T47D (cell line): ENCODE data around the gene CES4A.
A peak's percentile ranks its signal among the peaks of the same experiment; 100 is the strongest.

Experiments
- DNase-seq, 2 experiments: peaks; one replicate each; pipeline versions ENCODE4 v3.0.0 to v3.0.0-alpha.2; 2011 to 2012; ENCODE audit warnings: low read depth in 1 of 2, low spot score in 1 of 2
- JUND ChIP-seq: IDR thresholded peaks from 2 replicates; pipeline ENCODE4 v1.6.1; 2012; ENCODE audit warnings: low read depth
- in situ Hi-C: cut with HindIII; loops from 2 replicates; pipeline ENCODE4 v1.10.0; 2016; ENCODE audit warnings: low sequenced_read_pairs, low pct_unique_long_range_greater_than_20kb

The CES4A gene

DNA sequence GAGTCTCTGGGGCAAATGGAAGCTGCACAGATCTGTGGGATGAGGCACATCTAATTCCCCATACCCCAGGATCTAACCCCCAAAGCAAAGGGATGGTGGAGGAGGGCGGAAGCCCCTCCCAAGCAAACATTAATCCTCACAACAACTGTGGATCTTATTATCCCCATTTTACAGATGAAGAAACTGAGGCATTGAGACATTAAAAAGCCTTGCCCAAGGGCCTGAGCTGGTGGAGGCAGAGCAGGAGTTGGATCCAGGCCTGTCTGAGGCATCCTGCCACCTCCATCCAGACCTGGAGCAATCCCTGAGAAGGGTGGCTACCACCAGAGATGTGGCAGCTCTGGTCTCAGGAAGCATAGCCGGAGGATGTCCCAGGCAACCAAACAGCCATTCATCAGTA is 22.9 kb downstream of the CES4A start:
- DNase-seq, result no peak
- in situ Hi-C loops, result no loop called here
- no peak for TF ChIP-seq JUND

- in situ Hi-C loops, result no loop called here
- DNase-seq, result no peak
- no peak for TF ChIP-seq JUND
Measured at GRCh38 chr16:67013233-67013822, 24.9 kb downstream of the CES4A start.

- in situ Hi-C loops, result no loop called here
- no peak for TF ChIP-seq JUND
- DNase-seq, result peak; percentile 33 to 52
Measured at GRCh38 chr16:67013823-67014633, 25.6 kb downstream of the CES4A start.

DNA sequence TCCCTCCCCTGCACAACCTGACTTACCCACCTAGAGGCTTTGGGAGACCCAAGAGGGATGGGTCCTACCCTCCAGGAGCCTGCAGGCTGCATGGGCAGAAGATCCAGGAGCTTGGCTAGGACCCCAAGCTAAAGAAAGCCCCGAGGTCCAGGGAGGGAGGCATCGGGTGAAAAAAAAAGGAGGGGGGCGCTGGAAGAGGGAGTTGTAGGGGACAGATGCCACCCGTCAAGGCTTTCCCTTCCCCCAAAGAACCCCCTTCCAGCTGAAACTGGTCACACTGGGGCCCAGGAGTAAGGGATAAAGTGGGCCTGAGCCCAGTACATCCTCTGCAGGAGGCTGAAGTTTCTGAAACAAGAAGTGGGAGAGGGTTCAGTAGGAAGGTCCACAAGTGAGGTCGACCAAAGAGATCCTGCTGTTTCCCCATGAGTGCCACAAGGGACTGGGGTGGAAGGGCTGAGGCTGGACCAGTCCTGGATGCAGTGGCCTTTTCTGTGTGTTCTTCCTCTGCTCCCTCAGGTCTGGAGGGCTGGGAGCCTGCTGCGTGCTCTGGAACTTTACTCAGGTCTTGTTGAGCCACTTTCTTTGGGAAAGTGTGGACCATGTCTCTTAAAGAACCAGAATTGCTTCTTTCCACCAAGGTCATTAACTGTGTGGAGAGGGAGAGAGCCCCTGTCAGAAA is 26.4 kb downstream of the CES4A start:
- TF ChIP-seq JUND, result no peak
- in situ Hi-C loops, result no loop called here
- no peak for DNase-seq

- TF ChIP-seq JUND, result no peak
- in situ Hi-C loops, result no loop called here
- peak in 1 of 2 experiments; percentile 52 for DNase-seq
Measured at GRCh38 chr16:67015313-67015731, 26.9 kb downstream of the CES4A start.

DNA sequence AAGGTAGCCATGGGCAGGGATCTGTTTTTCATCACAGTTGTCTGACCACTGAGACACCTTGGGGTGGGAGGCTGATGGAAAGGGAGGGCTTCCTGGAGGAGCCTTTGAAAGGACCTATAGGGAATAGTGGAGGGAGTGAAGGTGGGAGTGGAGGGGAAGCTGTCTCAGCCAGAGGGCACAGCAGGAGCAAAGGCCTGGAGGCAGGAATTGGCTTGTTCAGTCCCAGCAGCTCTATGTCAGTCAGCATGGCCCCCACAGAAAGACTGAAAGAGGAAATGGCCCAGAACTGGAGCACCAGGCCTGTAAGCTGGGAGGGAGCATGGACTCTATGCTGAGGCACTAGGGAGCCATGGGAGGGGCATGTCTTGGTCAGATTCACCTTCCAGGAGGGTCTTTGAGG is 27.8 kb downstream of the CES4A start:
- no peak for TF ChIP-seq JUND
- in situ Hi-C loops, result no loop called here

DNA sequence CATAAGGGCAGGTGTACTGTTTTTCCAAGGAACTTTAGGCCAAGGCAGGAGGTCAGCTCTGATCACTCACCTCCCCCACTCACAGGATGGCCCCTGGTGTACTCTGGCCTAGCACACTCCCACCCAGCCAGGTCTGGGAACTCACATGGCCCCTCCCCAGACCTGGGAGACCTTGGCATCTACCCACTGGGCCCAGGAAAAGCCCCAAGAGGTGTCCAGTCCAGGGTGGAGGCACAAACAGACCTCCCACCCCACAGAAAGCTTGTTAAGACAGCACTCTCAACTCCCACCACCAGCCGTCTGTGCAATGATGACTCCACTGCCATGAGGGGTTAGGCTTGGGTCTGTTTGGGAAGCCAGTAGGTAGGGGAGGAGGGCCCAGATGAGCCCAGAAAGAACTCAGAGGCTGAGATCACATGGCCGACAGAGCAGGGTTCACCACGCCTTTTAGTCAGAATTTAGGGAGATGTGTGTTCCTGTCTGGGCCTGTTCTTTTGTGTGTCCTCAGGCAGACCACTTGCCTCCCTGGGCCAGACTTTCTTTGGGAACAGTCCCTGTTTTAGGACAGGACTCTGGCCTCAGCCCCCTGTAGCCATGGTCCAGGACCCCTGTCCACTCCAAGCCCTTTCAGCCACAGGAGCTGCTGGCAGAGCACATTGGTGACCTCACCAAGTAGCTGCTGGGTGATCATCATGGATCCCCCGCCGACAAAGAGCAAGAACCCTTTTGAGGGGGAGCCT is 28.5 kb downstream of the CES4A start:
- in situ Hi-C loops, result no loop called here
- DNase-seq, result no peak
- TF ChIP-seq JUND, result no peak

More for the DNA sequence above, 27.8 kb downstream of the CES4A start:
- no peak for DNase-seq

DNA sequence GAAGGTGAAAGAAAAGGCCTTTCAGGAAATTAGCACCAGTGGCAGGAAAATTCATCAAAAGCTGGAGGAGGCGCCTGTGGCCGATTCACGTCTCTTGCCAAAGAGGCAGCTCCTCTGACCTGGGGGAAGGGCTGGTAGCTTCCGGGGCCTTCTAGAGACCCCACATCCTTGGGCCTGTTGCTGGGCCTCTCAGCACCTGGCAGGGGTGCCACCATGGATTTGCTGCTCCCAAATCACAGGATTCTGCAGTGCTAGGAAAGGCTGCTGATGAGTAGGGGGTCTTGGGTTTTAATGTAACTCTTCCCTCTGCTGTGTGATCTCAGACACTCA is 29.0 kb downstream of the CES4A start:
- in situ Hi-C loops, result no loop called here
- no peak for TF ChIP-seq JUND
- no peak for DNase-seq

- in situ Hi-C loops, result no loop called here
- DNase-seq, result peak in 1 of 2 experiments; percentile 96
Measured at GRCh38 chr16:67017810-67018488, 29.6 kb downstream of the CES4A start.

DNA sequence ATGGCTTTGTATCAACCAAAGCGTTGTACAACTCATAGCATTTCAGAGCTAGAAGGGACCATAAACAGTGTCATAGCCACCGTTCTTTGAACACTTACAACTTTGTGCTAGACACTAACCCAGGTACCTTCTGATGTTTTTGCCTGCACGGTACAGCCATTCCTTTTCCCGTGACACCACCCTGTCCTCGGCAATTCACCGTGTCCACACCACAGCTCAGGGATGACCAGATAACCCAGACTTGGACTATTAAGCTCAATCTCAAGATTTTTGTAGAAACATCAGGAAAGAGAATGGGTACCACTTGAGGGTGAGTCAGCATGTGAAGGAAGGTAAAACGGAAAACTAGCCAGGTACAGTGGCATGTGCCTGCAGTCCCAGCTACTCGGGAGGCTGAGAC is 30.8 kb downstream of the CES4A start:
- in situ Hi-C loops, result no loop called here
- no peak for DNase-seq
- no peak for TF ChIP-seq JUND

More at GRCh38 chr16:67017810-67018488, 29.6 kb downstream of the CES4A start:
- TF ChIP-seq JUND, result no peak

DNA sequence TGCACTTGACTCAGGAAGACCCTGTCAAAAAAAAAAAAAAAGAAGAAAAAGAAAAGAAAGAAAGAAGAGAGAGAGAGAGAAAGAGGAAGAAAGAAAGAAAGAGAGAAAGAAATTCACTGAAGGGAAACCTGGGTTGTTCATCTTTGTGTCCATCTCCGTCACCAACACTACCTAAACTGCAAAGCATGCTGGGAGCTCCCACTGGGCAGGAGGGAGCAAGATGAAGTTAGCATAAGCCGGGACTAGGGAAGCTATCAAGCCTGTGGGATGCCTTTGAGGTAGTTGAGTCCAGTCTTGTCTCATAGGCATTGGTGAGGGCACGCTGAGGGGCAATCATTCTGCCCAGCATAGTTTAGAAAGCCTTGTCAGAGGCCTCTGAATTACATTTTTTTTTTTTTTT is 32.9 kb downstream of the CES4A start:
- in situ Hi-C loops, result no loop called here
- no peak for DNase-seq
- no peak for TF ChIP-seq JUND

- no peak for DNase-seq
- in situ Hi-C loops, result no loop called here
- no peak for TF ChIP-seq JUND
Measured at GRCh38 chr16:67022531-67023214, 34.3 kb downstream of the CES4A start.
